Measurements from ENCODE around the gene TNNC1.

DNA sequence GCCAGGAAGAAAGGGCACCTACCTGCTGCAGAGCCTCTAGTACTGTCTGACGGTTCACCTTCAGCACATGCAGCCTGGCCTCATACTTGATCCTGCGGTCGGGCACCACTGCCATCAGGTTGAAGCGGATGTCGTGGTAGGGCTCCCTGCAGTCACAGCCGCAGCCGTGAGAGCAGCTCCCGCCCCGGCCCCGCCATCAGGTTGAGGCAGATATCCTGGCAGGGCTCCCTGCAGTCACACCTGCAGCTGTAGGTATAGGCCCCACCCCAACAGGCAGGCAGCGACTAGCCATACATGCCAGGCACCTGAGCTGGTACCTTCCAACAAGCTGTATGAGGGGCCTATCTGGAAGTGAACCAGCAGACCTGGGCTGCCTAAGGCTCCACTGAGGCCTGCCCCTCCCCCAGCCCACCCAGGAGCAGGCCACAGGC lies 47.6 kb downstream of the TNNC1 start:
- TF ChIP-seq POLR2AphosphoS5 (IDR thresholded peaks at IDR 0.05; ENCODE audit: insufficient read depth, low read depth, low read length) (no peak), EZH2 (IDR thresholded peaks at IDR 0.05; ENCODE audit: borderline replicate concordance, low read depth, low read length, severe bottlenecking) (no peak), POLR2A (IDR thresholded peaks at IDR 0.05; ENCODE audit: low read depth, low read length) (no peak), JUN (IDR thresholded peaks at IDR 0.05; ENCODE audit: borderline replicate concordance, insufficient read depth, insufficient read length, low read depth) (no peak), FOS (IDR thresholded peaks at IDR 0.05; ENCODE audit: borderline replicate concordance, insufficient read depth, low read length) (no peak), MYC (IDR thresholded peaks at IDR 0.05; ENCODE audit: low read depth, low read length) (no peak)
- TF ChIP-seq, protein P1, sequence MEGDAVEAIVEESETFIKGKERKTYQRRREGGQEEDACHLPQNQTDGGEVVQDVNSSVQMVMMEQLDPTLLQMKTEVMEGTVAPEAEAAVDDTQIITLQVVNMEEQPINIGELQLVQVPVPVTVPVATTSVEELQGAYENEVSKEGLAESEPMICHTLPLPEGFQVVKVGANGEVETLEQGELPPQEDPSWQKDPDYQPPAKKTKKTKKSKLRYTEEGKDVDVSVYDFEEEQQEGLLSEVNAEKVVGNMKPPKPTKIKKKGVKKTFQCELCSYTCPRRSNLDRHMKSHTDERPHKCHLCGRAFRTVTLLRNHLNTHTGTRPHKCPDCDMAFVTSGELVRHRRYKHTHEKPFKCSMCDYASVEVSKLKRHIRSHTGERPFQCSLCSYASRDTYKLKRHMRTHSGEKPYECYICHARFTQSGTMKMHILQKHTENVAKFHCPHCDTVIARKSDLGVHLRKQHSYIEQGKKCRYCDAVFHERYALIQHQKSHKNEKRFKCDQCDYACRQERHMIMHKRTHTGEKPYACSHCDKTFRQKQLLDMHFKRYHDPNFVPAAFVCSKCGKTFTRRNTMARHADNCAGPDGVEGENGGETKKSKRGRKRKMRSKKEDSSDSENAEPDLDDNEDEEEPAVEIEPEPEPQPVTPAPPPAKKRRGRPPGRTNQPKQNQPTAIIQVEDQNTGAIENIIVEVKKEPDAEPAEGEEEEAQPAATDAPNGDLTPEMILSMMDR (IDR thresholded peaks at IDR 0.05; ENCODE audit: extremely low read depth in 1 of 2, insufficient read depth in 1 of 2, low read depth in 1 of 2, low read length in 2 of 2), result no peak
- TF ChIP-seq, protein P2, sequence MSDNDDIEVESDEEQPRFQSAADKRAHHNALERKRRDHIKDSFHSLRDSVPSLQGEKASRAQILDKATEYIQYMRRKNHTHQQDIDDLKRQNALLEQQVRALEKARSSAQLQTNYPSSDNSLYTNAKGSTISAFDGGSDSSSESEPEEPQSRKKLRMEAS (IDR thresholded peaks at IDR 0.05; ENCODE audit: insufficient read depth, insufficient read length), result no peak

All from endothelial cell of umbilical vein (primary cell).